HG03558 (cell line): ENCODE results near the gene XPNPEP3.

ENCODE experiments used
- ATAC-seq: cut with Tn5 transposase; IDR thresholded peaks from one replicate; pipeline ENCODE4 v1.9.1; 2021; ENCODE audit warnings: moderate number of reproducible peaks; ENCODE audit not compliant: unreplicated experiment; ENCODE audit errors: extremely low read depth

XPNPEP3 gene

DNA sequence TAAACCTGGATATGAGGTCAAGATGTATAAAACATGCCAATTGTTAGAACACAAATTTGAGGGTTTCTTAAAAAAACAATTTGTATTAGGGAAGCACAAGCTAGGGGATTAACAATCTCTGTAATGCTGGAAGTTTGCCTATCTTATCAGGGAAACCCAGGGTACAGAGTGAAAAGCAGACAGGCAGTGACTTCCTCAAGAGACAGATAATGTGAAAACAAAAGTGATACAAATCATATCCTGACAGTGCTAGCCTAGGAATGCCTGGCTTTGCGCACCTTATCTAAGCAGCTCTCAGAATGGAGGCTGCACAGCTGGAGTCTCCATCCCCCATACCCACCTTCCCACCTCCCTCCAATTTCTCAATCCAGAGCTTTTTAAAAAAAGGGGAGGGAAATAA is 71.7 kb downstream of the XPNPEP3 start:
- no peak for ATAC-seq

DNA sequence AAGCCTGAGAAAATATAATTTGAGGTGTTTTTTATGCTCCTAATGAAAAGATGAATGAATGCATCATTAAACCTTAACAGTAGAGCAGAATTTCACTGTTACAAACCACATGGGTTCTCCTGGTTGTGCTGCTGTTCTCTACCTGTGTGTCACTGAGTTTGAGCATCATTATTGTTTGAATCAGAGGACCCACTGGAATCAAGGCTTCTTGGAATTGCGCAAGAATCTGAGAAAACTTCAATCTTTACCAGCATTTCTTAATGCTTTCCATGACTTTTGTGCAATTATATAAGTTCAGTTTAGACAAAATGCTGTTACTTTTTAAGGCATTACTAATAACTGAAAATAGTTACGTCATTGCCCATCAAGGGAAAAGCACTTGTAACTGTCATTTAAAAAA is 75.4 kb downstream of the XPNPEP3 start:
- ATAC-seq: no peak

DNA sequence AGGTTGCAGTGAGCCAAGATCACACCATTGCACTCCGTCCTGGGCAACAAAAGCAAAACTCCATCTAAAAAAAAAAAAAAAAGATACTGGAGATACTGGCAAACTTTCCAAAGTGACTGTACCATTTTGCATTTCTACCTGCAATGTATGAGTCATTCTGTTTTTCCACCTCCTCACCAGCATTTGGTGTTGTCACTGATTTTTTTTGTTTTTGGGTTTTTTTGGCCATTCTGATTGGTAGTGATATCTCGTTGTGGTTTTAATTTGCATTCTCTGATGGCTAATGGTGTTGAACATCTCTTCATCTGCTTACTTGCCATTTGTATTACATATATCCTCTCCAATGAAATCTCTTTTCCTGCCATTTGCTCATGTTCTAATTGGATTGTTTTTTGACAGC is 82.3 kb downstream of the XPNPEP3 start:
- no peak for ATAC-seq

DNA sequence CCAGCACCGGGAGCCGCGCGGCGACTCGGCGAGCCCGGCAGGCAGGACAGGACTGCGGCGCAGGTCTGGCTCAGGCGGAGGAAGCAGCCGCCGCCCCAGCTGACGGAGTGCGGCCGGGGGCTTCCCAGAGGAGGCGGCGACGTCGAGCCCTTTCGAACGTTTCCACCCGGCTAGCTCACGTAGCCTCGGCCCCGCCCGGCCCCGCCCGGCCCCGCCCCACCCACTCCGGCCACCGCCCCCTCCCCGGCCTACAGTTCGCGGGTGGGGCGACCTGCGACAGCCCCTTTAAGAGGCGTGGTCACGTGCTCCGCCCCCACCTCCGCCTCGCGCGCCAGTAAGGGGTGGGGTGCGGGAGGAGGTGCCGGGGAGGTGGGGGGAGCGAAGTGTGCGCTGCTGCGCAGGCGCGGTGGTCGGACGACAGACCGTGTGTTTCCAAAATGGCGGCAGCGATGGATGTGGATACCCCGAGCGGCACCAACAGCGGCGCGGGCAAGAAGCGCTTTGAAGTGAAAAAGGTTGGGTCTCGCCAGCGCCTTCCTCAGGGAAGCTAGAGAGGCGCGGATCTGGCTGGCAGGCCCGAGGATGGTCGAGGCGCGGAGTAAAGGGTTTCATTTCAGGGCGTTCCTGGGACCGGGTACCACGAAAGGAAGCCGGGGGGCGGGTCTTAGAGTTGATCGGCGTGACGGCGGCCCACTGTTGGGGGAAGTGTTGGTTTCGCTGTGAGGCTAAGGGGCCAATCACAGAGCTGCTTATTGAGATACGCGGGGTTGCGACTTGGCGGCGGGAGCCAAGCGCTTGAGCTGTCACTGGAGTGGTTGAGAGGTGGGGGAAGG is 94.2 kb downstream of the XPNPEP3 start, which contains the start of gene RBX1:
RBX1 (plus strand) TSS at position 417 of the 833 bp plus-strand sequence; CDS start at position 438, 21 bp downstream.
- peak; percentile 47 for ATAC-seq

DNA sequence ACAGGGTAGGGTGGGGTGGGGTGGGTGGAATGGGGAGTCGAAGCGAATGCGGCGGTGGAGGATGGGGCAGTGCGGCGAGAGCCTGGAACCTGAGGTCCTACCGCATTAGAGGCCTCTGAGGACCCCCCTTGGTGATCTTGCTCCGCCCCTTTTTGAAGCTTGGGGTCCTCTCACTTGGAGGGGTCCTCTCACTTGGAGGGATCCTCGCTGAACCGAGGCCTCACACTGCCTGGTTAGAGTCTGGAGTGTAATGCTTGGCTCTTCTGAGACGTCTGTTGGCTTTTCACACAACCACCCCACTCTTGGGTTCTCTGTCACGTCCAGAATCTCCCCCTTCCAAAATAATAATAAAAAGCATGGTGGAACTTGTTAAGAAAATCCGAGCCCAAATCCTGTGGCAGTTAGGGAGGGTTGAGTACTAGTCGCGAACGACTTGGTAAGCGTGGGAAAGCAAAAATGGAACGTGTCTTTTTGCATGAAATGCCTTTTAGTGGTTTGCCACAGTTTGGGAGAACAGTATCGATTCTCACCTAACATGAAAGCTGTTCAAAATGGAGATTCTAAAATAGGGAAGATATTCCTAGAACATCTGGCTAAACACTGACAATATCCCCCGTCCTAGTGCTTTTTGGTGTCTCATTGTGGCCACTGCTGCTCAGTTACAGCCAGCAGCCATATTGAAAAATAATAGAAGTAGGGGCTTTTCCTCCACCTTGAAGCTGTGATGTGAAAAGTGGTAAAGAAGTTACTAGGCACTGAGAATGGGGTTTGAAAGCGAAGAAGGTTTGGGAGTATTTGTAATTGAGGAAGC is 95.1 kb downstream of the XPNPEP3 start:
- no peak for ATAC-seq

DNA sequence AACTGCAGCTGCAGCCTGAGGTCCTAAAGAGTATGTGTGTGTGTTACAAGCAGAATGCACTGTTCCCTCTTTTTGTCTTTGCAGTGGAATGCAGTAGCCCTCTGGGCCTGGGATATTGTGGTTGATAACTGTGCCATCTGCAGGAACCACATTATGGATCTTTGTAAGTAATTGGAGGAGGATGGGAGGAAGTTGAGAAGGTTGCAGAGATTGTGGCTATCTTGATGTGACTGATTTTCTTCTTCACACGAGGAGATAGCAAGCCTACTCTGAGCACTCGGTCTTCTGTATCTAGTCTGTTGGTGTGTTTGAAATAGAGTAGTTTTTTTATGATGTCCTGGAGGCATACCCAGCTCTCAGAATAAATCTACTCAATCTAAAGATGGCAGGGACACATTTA is 96.5 kb downstream of the XPNPEP3 start:
- no peak for ATAC-seq

DNA sequence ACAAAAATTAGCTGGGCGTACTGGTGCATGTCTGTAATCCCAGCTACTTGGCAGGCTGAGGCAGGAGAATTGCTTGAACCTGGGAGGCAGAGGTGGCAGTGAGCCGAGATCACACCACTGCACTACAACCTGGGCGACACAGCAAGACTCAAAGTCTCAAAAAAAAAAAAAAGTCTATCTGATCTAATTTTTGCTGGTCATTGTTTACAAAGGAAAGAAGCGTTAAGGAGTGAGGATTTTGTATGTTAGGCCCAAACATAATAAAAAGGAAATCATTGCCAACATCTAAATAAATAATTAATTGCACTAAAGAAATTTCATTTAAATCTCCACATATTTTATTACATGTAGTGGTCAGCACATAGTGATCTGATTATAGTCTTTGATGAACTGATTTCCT is 97.2 kb downstream of the XPNPEP3 start:
- no peak for ATAC-seq

DNA sequence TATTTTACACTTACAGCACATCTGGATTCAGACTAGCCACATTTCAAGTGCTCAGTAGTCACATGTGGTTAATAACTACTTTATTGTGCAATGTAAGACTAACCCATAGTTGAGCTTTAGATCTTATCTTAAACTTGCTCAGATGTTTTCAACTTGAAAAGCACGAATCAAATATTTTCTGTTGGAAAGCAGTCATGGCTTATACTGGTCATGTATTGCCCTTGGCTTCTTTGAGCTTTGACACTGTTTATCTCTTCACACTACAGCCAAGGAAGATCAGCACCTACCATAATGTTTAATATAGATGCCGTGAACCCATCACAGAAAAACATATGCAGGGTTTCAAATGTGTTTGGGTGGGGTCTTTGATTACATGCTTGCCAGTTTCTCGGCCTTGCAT is 98.6 kb downstream of the XPNPEP3 start:
- ATAC-seq: no peak

DNA sequence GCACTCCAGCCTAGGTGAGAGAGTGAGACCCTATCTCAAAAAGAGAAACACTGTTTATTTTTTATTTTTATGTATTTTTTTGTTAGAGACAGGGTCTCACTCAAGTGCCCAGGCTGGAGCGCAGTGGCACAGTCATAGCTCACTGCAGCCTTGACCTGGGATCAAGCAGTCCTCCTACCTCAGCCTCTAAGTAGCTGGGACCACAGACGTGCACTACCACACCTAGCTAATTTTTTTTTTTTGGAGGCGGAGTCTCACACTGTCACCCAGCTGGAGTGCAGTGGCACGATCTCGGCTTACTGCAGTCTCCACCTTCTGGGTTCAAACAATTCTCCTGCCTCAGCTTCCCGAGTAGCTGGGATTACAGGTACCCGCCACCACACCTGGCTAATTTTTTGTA is 100.7 kb downstream of the XPNPEP3 start:
- ATAC-seq: no peak

DNA sequence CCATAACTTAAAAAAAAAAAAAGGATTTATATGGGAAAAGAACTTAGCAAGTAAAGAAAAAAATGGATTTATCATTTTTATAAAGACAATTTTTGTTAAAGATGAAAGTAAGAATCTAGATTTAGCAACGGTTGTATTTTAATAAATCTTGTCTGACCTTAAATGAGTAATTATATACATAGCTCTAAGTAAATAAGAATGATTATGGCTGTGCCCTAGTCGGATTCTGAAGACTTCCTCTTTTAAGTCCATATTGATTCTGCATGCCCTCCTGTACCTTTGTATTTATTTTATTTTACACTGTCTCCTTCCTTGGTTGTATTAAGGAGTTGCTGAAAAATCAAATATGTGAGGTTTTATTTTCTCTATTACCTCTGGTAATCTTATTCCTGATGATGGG is 101.4 kb downstream of the XPNPEP3 start:
- no peak for ATAC-seq

DNA sequence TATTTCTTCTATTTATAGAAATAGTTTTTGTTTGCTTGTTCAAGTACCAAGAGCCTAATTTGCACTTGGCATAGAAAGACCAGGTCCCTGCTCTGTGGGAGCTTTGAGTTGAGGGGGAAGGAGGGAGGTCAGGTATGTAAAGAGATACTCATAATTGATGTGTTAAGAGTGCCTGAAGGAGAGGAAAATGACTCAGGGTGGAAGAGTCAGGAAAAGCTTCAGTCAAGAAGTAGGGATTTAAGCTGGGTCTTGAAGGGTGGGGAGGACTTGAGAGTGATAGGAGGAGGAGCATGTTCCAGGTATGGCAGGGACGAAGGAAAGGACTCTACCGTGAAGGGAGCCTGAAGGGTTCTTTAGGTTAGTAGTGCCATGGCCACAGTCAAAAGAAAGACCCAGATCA is 103.2 kb downstream of the XPNPEP3 start:
- no peak for ATAC-seq

DNA sequence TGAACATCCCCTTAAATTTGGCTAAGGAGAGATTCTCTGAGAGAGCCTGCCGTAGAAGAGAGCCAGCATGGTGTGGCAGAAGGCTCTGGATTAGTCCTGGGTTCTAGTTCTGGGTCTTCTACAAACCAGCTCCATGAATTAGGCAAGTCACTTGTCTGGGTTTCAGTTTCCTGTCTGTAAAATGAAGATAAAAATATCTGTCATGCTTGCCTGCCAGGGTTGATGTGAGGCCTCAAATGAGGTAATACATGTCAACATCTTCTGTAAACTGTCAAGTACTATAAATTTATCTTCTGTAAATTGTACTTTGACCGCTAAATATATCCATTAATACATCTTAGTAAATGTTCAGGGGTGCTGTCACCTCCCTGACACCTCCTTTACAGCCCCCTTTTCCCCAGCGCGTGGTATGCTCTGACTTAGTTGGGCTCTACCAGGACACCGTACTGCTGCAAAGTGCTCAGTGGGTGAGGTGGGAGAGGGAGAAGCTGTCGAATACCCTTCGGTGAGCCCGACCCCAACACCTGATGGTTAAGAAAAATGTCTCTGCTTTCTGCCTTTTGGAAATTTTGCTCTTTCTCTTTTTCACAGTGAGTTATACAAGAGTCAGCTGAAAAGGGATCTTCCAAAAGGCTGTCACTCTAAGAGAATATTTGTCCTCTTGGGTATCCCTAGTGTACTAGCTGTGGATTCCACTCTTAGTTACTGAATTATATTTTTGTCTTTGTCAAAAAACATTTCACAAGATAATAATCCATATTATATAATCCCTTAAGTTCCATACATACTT is 109.2 kb downstream of the XPNPEP3 start:
- ATAC-seq: no peak

DNA sequence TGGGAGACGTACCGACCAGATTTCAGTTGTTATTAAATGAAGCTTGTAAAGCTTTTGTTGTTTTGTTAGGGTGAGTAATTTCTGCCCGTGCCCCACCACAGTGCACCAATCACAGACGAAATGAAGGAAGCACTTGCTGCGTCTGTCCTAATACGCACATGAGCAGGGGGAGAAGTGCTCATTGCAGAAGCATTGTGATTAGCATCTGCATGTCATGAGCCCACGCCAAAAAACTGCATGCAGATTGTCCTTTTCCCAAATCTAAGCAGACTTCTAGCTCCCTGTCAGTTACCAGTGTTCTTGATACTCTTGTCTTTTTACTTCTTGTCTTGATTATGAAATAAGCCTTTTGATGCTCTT is 109.8 kb downstream of the XPNPEP3 start:
- no peak for ATAC-seq

DNA sequence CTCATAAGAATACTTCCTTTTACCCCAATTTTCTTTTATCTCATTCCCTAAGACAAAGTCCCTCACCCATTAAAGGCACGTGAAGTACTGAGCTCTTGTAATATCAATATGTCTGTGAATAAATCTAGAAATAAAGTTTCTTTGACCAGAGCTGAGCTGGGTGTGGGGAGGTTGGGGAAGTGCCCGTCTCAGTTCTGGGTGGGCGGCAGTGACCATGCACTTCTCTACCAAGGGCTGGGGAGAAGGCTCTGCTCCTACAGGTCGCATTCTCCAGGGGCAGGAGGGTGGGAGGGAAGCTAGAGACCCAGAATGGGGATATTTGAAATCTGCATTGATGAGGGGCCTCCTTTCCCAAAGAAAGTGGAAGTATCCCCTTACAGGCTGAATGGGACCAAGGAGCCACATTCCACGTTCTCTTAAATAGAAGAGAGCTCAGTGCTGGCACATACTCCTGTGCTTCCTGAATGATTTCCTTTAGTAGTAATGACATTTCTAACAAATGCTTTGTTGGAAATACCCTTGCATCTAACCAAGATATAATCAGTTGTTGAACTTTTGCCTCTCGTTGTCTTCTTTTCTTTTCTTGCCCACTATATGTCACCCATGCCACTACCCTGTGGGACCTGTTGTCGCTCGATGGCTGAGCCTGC is 110.3 kb downstream of the XPNPEP3 start:
- ATAC-seq: no peak

DNA sequence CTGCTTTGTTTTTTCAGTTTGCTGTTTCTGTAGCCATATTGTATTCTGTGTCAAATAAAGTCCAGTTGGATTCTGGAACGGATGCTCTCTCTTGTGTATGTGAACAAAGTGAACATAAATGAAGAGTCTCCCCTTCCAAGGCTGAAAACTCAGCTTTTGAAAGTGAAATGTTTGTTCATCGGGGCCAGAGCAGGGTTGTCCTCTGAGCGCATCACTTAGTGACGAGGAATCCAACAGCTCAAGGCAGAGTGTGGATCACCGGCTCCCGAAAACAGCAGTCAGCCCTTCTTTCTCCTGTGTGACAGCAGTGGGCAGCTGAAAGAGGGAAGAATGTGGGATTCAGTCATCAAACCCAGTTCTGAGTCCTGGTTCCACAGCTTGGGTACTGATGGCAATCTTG is 115.6 kb downstream of the XPNPEP3 start:
- no peak for ATAC-seq

DNA sequence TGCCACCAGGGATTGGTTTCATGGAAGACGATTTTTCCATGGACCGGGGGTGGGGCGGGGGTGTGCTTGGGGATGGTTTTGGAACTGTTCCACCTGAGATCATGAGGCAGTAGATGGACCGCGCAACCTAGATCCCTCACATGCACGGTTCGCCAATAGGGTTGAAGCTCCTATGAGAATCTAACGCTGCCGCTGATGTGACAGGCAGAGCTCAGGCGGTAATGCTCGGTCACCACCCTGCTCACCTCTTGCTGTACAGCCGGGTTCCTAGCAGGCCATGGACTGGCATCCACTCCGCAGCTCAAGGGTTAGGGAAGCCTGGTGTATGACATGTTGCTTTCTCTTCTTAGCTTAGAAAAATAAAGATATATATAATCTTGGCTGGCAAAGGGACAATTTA is 116.2 kb downstream of the XPNPEP3 start:
- no peak for ATAC-seq

DNA sequence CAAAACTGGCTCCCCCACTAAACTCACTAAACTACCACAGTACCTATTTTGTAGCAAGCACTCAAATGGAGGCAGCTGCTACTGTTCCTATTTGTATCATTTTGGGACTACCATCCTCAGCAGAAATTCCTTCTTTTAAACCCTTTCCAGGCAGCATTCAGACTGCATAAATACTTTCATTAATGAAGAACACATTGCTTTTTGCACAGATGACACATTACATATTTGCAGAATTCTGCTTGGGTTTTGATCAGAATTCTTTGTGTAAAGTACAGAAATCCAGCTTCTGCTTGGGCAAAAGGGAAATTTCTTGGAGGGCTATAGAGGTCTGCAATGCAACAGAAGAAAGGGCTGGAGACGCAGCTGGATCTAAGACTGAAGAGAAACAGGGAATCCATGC is 118.4 kb downstream of the XPNPEP3 start:
- no peak for ATAC-seq

DNA sequence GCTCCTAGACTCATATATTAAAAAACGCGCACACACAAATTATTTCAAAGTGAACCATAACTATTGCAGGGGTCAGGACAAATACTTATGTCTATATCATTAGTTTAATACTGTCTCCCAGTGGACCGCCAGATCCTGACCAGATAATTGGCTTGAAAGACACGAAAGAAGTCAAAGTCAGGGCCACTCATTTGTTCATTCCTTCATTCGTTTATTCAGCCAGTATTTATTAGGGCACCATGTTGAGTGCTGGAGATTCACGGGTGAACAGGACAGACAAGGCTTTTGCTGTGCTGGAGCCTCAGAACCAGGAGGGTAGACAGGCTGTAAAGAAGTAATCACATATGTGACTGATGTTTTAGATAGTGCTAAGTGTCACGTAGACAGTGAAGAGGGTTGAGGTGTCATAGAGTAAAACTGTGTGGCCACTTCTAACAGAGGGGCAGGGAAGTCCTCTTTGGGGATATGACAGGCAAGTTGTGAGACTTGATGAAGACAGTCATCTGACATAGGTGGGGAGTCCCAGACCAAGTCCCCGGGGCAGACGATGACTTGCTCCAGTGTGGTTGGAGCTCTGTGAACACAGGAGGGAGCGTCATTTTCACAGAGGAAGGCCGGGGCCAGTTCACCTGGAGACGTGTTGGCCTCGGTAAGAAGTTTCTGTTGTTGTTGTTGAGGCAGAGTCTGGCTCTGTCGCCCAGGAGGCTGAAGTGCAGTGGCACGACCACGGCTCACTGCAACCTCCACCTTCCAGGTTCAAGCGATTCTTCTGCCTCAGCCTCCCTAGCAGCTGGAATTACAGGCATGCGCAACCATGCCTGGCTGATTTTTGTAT is 120.1 kb downstream of the XPNPEP3 start:
- ATAC-seq: no peak

DNA sequence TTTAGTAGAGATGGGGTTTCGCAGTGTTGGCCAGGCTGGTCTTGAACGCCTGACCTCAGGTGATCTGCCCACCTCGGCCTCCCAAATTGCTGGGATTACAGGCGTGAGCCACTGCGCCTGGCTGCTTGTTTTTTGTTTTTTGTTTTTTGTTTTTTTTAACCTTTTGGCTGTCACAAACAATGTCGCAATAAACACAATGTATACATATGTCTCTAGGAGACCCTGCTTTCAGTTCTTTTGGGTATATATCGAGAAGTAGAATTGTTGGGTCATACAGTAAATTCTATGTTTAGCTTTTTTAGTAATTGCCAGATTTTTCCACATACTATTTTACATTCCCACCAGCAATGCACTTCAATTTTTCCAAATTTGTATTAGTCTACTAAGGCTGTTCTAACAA is 122.2 kb downstream of the XPNPEP3 start:
- ATAC-seq: no peak
